Measurements from ENCODE around the gene MEPE.
"Not testable (repeated sequence)": the region's sequence is repeated elsewhere in the genome, so short reads cannot be mapped to it uniquely, and the experiment has no call there.

MEPE gene

GRCh38 chr4:87886083-87886482 lies 53.3 kb downstream of the MEPE start:
- DNase-seq = no peak

- not testable (repeated sequence) for DNase-seq
Observed at GRCh38 chr4:87890753-87891152, 58.0 kb downstream of the MEPE start.

GRCh38 chr4:87895964-87896621 lies 63.3 kb downstream of the MEPE start:
- DNase-seq = peak; percentile 31
